ENCODE data around the gene SBK1.
A peak's percentile ranks its signal among the peaks of the same experiment; 100 is the strongest.
"Not testable (repeated sequence)": the region's sequence is repeated elsewhere in the genome, so short reads cannot be mapped to it uniquely, and the experiment has no call there.

SBK1 gene

DNA sequence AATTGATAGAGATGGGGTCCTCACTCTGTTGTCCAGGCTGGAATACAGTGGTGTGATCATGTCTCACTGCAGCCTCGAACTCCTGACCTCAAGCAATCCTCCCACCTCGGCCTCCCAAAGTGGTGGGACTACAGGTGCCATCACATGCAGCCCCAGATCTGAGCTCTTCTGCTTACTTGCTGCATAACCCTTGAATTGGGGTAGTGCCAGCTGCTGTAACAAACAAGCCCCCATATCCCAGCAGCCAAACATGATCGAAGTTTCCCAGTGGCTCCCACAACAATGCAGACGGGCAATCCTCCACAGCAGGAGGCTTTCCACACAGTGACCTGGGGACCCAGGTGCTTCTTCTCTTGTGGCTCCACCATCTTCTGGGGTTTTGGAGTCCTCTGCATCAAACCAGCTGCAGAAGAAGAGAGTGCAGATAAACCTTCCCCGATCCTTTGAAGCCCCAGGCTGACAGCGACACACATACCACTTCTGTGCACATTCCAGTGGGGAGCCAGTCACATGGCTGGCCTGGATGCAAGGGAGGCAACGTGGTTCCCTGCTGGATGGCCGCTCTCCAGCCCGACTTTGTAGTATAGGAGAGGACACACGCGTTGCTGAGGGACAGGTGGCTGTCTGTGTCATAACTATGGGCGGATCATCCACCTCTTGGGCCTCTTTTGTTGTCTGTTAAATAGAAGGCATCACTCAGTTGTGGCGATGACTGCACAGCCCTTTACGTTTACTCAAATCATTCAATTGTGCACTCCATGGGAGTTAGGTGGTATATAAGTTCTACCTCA lies 16.7 kb downstream of the SBK1 start:
- DNase-seq (ENCODE audit: low spot score): no peak

DNA sequence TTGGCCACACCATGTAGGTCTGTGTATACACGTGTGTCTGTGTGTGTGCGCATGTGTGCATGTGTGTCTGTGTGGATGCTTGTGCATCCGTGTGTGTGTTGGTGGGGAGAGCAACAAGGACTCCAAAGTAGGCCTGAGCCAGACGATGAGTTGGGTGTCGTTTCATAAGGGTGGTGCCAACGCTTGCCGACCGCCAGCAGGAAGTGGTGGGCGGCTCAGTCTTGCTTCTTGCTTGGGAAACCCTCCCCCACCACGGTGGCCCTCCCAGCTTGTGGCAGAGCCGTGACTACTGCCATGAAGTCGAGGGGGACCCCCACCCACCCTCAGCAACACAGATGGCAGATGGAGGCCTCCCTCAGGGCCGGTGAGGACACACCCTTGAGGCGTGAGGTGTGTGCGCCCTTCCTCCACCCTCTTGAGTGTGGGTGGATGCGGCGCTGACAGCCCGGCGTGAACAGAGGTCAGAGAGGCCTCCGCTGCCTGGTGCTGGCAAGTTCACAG lies 17.5 kb downstream of the SBK1 start:
- DNase-seq (ENCODE audit: low spot score): no peak

DNA sequence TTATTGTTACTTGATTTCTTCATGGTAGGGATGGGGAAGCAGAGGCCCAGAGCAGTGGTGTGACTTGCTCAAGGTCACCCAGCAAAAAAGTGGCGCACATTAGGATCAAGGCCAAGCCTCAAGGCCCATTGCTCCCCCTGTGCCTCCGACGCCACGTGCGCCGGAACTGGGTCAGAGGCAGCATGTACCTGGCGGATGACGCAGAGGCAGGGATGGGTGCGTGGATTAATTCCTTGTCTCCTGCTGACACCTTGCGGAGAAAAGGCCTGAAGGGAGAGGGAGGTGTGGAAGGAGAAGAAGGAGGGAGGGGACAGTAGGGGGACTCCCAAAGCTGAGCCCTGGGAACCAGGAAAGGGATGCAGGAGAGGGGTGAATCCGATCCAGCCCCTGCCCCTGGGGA lies 18.5 kb downstream of the SBK1 start:
- DNase-seq (ENCODE audit: low spot score): no peak

DNA sequence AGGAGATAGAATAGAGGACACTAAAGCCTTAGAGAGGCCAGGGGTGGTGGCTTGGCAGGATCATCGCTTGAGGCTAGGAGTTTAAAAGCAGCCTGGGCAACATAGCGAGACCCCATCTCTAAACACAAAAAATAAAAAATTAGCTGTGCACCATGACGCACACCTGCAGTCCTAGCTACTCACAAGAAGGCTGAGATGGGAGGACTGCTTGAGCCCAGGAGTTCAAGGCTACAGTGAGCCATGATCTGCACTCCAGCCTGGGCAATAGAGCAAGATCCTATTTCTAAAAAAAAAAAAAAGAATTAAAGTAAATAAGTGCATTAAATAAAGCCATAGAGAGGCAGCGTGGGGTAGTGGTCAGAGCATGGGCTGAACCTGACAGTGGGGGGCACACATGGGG lies 19.1 kb downstream of the SBK1 start:
- DNase-seq (ENCODE audit: low spot score): no peak

DNA sequence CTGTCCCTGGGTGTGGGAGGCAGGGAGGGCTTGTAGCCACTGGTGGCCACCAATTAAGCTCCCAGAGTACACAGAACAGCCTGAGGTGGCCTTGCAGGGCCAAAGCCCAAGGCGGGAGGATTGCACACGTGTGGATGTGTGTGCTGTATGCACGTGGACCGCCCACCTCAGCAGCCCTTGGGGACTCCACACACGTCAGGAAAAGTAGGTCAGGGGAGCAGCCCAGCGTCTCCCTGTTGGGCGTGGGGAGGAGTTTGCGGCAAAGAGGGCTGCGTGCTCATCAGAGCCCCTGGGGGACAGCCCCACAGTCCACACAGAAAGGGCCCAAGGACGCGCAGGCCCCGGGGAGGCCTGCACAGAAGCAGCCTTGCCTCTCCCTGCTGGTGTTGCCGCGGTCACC lies 19.6 kb downstream of the SBK1 start:
- no peak for DNase-seq (ENCODE audit: low spot score)

DNA sequence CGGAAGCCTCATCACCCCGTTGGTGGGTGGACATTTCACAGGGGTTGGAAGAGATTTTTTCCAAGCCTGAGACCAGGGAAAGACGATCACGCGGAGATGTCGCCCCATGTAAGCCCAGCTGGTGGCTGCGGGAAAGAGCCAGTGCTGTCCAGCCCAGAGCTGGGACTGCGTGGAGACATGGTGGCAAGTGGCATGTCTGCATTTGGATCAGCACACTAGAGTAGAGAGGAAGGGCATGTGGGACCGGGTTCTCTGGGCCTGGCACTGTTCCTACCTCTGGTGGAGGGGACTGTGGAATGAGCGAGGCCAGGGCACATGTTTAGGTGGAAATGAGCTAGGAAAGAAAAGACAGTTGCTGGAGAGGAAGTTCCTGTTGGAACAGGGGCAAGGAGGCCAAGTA lies 20.0 kb downstream of the SBK1 start:
- no peak for DNase-seq (ENCODE audit: low spot score)

DNA sequence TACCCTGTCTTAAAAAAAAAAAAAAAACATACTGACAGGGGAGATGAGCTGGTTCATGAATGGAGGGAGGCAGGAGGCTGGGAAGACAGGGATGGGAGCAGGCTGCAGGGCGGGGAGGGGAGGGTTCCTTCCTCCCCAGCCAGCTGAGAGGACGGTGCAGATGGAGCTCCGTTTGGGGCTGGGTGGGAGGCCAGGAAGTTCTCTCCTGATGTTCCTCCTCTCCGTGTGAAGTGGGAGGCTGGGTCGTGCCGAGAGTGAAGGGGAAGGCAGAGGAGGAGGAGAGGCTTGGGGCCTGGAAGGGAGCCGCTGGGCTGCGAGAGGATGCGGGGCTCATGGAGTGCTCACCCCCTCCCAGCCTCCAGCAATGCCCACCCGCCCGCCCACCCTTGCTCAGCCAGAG lies 21.3 kb downstream of the SBK1 start:
- no peak for DNase-seq (ENCODE audit: low spot score)

DNA sequence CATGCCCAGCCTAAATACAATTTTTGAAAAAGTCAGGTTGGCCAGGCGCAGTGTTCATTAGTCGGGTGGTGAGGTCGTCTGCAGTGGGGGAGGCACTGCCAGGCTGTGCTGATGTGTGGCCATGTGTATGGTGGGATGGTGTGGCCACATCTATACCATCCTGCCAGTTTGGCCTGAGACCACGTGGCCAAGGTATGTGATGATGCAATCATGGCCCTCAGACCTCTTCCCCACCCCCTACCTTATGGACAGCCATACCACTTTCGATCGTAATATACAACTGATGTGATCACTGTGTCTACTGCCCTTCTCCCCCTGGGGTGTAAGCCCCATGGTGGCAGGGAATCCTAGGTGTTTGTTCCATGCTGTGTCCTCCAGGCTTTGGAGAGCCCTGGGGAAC lies 23.7 kb downstream of the SBK1 start:
- no peak for DNase-seq (ENCODE audit: low spot score)

DNA sequence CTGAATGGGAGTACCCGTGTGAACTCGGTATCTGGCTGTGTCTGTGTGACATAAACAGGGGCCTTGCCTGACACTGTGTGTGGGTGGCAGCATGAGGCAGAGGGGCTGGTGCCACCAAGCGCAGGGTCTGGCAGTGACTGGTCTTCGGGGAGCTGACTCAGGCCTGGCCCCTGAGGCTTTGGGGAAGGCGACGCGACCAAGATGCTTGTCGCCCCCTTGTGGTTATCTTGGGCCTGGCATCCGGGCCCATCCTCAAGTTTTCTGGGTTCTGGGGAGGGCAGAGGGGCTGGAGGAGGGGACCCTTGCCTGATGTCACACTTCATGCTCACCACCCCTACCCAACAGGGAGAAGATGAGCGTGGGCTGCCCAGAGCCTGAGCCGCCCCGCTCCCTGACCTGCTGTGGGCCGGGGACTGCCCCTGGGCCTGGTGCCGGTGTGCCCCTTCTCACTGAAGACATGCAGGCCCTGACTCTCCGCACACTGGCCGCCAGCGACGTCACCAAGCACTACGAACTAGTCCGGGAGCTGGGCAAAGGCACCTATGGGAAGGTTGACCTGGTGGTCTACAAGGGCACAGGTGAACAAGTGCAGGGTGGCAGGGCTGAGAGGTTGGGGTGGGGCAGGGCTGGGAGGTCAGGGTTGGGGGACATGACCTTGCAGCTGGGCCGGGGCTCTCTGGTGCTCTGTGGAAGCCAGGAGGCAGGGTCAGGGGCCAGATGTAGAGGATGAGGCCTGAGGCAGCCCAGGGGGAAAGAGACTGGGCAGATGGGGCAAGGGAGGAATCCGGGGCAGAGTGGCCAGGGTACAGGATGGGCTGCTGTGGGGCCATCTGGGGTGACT lies 24.9 kb downstream of the SBK1 start:
- DNase-seq (ENCODE audit: low spot score): peak; percentile 69

DNA sequence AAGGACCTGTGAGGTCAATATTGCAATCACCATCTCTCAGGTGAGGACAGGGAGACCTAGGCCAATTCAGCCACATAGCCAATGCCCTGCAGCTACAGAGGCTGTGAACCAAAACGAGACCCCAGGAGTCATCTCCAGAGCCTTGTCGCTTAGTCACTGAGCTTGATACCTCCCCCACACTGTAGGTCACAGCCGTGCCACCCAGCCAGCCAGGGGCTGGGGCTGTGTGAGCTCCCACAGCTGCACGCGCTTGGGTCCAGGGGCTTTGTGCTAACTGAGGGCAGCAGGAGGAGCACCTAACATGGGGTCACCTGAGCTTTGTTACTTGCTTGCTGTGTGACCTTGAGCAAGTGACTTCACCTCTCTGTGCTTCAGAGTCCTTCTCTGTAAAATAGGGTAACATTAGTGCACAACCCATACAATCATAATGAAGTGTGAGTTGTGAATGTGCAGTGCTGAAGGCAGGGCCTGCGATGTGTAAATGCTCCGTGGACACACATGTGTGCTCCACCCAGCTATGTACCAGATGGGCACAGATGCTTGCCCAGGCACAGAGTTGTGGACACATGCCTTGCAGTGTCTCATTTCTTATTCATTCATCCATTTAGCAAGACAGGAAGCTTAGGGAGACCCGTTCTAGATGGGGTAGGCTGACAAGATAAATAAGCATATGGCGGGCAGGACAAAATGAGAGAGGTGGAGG lies 25.9 kb downstream of the SBK1 start:
- DNase-seq (ENCODE audit: low spot score): no peak

DNA sequence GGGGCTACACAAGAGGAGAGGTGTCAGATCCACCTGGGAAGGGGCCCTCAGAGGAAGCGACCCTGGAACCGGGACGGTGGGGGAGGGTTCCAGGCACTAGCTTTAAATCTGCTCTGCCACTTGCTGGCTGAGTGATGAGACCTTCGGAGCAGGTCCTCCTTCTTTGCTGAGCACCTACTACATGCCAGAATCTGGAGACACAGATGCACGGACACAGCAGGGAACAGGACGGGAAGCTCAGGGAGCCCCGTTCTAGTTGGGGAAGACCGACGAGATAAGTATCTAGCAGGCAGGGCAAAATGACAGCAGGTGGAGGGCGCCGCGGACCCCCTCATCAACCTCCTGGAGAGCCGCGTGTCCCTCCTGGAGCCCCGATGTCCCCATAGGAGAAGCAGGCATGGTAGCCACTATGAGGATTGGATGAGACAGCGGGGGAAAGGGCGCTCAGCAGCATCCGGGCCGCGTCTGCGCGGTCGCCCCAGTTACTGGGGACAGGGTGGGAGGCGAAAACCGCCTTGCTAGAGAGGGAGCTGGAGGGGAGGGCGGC lies 27.2 kb downstream of the SBK1 start:
- no peak for DNase-seq (ENCODE audit: low spot score)

DNA sequence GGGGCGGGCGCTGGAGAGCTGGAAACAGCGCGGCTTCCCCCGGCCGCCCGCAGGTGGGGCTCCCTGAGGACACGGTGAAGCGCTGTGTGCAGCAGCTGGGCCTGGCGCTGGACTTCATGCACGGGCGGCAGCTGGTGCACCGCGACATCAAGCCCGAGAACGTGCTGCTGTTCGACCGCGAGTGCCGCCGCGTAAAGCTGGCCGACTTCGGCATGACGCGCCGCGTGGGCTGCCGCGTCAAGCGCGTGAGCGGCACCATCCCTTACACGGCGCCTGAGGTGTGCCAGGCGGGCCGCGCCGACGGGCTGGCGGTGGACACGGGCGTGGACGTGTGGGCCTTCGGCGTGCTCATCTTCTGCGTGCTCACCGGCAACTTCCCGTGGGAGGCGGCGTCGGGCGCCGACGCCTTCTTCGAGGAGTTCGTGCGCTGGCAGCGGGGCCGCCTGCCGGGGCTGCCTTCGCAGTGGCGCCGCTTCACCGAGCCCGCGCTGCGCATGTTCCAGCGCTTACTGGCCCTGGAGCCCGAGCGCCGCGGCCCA lies 27.8 kb downstream of the SBK1 start:
- no peak for DNase-seq (ENCODE audit: low spot score)

DNA sequence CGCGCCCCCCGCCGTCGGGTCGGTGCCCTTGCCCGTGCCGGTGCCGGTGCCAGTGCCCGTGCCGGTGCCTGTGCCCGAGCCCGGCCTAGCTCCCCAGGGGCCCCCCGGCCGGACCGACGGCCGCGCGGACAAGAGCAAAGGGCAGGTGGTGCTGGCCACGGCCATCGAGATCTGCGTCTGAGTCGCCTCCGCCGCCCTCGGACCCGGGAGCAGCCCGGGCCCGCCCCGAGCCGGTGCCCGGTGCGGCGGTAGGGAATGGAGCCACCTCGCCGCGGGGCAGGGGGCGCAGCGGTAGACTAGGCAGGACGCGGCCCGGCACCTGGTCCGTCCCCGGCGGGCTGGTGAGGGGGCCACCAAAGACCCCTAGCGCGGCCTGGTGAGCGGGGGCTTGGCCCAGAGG lies 28.4 kb downstream of the SBK1 start:
- DNase-seq (ENCODE audit: low spot score): no peak

DNA sequence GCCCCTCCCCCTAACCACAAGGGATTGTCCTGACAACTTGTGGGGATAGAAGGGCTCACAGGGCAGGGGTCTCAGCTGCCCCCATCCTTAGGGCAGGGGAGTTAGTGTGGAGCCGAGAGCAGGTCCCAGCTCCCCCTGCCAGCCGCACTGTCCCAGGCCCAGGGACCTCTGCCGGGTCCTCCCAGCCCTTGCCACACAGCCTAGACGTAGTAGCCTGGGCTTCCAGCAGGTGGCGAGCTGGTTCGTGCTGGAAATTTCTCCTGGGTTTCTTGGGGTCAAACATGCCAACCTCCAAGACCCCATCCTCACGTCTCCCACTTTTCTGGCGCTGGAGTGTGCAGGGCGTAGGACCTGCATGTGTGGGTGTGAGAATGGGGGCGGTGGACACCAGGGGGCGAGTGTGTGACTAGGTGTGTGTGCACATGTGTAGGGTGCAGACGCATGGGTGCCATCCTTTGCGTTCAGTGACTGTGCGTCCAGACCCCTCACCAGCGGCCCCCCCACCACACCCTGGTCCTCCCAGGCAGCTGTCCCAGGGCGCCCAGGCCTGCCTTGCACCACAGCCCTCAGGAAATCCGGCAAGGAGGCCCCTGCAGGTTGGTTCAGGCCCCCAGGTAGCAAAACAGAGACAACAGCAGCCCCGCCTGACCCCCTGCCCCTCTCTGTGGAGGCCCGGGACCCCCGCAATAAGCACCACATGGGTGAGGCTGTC lies 29.5 kb downstream of the SBK1 start:
- peak; percentile 59 for DNase-seq (ENCODE audit: low spot score)

DNA sequence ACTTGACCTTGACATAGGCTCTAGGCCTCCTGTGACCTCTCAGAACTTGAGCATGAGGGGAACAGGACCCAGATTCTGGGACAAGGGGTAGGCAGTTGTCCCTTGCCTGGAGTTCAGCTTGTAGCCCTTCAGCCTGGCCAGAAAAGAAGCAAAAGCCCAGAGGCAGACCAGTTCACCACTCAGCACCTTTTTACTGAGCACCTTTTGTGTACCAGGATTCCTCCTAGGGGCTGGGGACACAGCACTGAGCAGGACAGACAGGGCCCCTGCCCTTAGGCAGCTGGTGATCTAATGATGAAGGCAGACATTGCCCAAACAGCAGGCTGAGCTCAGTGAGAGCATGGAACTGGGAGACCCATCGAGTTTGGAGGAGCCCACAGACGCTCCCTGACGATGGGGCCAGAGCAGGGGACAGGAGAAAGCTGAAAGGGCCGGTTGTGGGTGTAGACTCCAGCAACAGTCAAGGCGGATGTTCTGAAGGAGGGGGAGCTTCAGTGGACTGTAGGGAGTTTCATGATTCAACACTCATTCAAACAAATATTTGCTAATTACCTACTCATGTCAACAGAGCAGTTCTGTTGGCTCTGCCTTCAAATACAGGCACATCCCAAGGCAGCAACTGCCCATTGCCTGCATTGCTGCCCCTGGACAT lies 32.0 kb downstream of the SBK1 start:
- DNase-seq (ENCODE audit: low spot score): no peak

DNA sequence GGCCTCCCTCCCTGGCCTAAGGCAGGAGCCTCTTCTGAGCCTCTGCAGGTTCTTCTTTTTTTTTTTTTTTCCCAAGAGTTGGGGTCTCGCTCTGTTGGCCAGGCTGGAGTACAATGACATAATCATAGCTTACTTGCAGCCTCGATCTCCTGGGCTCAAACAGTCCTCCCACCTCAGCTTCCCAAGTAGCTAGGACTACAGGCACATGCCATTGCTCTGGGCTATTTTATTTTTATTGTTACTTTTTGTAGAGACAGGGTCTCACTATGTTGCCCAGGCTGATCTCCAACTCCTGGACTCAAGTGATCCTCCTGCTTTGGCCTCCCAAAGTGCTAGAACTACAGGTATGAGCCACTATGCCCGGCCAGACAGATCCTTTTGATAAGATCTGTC lies 32.6 kb downstream of the SBK1 start:
- DNase-seq (ENCODE audit: low spot score): no peak

DNA sequence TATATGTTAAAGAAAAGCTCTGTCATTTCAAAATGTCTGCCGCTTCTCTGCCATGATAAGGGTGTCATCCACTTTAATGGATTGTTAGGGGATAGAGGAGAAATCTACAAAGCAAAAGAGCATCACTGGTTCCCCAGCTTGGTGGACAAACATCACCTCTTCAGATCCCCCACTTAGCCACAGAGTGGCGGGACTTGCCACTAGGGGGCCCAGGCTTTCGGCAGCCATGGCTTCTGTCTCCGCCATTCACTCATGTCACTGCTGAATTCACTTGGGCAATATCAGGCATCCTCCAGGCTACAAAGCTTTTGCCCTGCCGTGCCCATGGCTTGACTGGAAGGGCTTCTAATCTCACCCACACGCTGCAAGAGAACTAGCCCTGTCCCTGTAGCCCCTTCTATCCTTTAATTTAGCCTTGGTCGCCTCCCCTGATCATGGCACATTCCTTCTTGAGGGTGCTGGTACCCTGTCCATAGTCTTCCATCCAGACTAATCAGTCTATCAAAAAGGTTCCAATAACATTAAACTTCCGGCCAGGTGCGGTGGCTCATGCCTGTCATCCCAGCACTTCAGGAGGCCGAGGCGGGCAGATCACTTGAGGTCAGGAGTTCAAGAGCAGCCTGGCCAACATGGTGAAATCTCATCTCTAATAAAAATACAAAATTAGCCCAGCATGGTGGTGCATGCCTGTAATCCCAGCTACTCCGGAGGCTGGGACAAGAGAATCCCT lies 34.7 kb downstream of the SBK1 start:
- peak; percentile 83 for DNase-seq (ENCODE audit: low spot score)

DNA sequence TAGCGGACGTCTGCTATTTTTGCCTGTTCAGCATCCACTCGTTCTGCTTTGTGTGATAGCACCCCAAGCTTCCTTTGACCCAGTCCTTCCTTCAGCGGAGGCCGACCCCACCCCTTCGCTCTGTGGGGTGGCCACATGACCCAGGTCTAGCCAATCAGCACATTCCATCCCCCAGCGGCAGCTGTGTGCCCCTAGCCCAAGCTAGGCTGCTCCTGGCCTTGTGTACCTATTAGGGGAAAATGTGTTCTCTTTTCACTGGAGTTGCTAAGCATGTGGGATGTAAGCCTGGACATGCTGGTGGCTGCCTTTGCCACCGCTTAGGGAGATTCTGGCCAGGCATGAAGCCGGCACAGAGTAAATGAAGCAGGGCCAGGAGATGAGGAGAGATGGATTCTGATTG lies 37.9 kb downstream of the SBK1 start:
- DNase-seq (ENCODE audit: low spot score): not testable (repeated sequence)

DNA sequence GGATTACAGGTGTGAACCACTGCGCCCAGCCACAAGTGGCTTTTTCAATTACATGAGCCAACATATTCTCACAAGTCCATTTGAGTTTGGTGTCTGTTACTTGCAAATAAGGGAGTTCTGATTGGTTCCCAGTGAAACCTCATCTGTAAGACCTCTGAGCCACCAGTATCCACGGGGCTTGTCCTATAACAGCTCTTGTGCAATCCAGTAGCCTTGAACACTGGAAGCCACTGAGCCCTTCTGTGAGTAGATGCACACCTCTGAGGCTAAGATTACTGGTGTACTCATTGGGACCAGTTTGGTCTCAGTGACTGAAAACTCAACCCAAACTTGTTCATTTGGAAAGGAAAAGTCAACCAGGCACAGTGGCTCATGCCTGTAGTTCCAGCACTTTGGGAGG lies 38.7 kb downstream of the SBK1 start:
- not testable (repeated sequence) for DNase-seq (ENCODE audit: low spot score)

DNA sequence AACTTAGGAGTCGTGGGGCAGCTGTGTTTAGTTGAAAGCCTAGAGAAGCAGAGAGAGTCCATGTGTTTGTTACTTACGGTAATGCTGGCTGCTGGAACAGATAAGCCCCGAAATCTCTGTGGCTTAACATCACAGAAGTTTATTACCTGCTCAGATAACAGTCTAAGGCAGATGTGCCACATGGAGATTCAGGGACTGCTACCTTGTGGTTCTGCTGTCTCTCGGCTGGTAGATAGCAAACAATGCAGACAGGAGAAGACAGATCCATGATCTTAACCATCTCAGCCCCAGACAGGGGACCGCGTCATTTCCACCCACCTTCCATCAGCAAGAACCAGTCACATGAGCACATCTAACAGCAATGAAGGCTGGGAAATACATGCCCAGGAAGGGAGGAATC lies 40.3 kb downstream of the SBK1 start:
- not testable (repeated sequence) for DNase-seq (ENCODE audit: low spot score)

All from germinal center (tissue), 1 donor.